ENCODE data around the gene FAM107B. TPM values are rescaled to one million over a fixed set of nuclear protein-coding genes. Genes with fewer than 3 reads are reported as not detected.

FAM107B gene
- total and polyA plus RNA-seq, 10 of the 15 experiments (the other 5 are each of a cell fraction or from before 2014, with no cell fraction given) = 22.9 to 162 (median 86.6) TPM

GRCh38 chr10:14540062-14540461 lies 234.6 kb downstream of the FAM107B start:
- no peaks in the 10 kb centered on the region for H3K27me3 ChIP-seq (replicated peaks in 1 of 2; ENCODE audit: control insufficient read depth in 2 of 2, insufficient read depth in 2 of 2, low read length in 1 of 2)
- H3K4me3 ChIP-seq = no peak overlapping the region
- BruUV-seq (replicated peaks) = no TSS peak
- peaks cover 10% of the 10 kb centered on the region for H3K4me1 ChIP-seq (ENCODE audit: control insufficient read depth, insufficient read depth, low read length)
- ChIA-PET SMC1A (ENCODE audit: uncharacterized antibody, unreplicated experiment) (interaction anchor here (1.3 to 4.4 kb wide), 3 partner anchors 68 to 283 kb away, joined by 3 to 22 read pairs (median 10); no protein-coding TSS in a partner anchor), CTCF (interaction anchor here (1.1 to 2.0 kb wide), 5 partner anchors 13 to 283 kb away, joined by 3 to 8 read pairs (median 5); no protein-coding TSS in a partner anchor), POLR2A (interaction anchor here (1.2 kb wide), 1 partner anchor 413 kb away, joined by 3 read pairs; the partner anchor contains the start of gene DCLRE1C), RAD21 (ENCODE audit: unreplicated experiment) (interaction anchor here (1.1 kb wide), 1 partner anchor 283 kb away, joined by 4 read pairs; no protein-coding TSS in a partner anchor)
- H3K27ac ChIP-seq (ENCODE audit: control insufficient read depth, insufficient read depth) = no peak overlapping the region
- no peak overlapping the region for H3K9ac ChIP-seq (ENCODE audit: control insufficient read depth, insufficient read depth, low read length)
- in situ Hi-C loops (cut with MboI) (no loop called here), intact Hi-C loops (cut with micrococcal nuclease; ENCODE audit: unreplicated experiment) (no loop called here)
- TF ChIP-seq RAD21 (IDR thresholded peaks at IDR 0.05; ENCODE audit: insufficient read depth, low read depth, low read length) (no peak), JUNB (IDR thresholded peaks at IDR 0.05) (no peak), RB1 (IDR thresholded peaks at IDR 0.05; ENCODE audit: borderline replicate concordance) (no peak), NR2F1 (conservative IDR thresholded peaks at IDR 0.05) (no peak), RCOR1 (conservative IDR thresholded peaks at IDR 0.05; ENCODE audit: low read depth, low read length) (no peak), DPF2 (IDR thresholded peaks at IDR 0.05) (no peak), PAX8 (IDR thresholded peaks at IDR 0.05) (no peak)
- H4K20me1 ChIP-seq (ENCODE audit: control insufficient read depth, insufficient read depth) = no peaks in the 10 kb centered on the region; the same call in 1 of the 2 replicates
- WGBS (ENCODE audit: insufficient coverage, insufficient replicate concordance, low lambda C conversion rate, missing lambda C conversion rate) = 81% methylated on average over 3 of the region's 3 CpGs
- H3K9me3 ChIP-seq (replicated peaks; ENCODE audit: control insufficient read depth, insufficient read depth, low read length) = no peaks in the 10 kb centered on the region
- FAIRE-seq (no peak), ATAC-seq (no peak), DNase-seq (ENCODE audit: low read depth, low spot score) (no peak)
- peaks cover 8 to 24% of the 10 kb centered on the region in 2 experiments; a peak in 3 of 4 replicates for H3K36me3 ChIP-seq (ENCODE audit: control insufficient read depth in 2 of 2, insufficient read depth in 2 of 2, low read length in 1 of 2)
- H3K4me2 ChIP-seq (ENCODE audit: control insufficient read depth, insufficient read depth) = no peak overlapping the region
- H2AFZ ChIP-seq (ENCODE audit: control insufficient read depth, low read depth, low read length) = no peak overlapping the region
- peaks cover 5% of the 10 kb centered on the region for H3K79me2 ChIP-seq (ENCODE audit: control insufficient read depth, insufficient read depth, low read length)

- Histone ChIP-seq H3K27ac (ENCODE audit: control insufficient read depth, insufficient read depth) (no peak overlapping the region), H3K4me1 (ENCODE audit: control insufficient read depth, insufficient read depth, low read length) (peaks cover 10% of the 10 kb centered on the region), H3K36me3 (ENCODE audit: control insufficient read depth in 2 of 2, insufficient read depth in 2 of 2, low read length in 1 of 2) (peaks cover 7 to 26% of the 10 kb centered on the region in 2 experiments; a peak in 3 of 4 replicates), H3K27me3 (replicated peaks in 1 of 2; ENCODE audit: control insufficient read depth in 2 of 2, insufficient read depth in 2 of 2, low read length in 1 of 2) (no peaks in the 10 kb centered on the region), H2AFZ (ENCODE audit: control insufficient read depth, low read depth, low read length) (no peak overlapping the region), H4K20me1 (ENCODE audit: control insufficient read depth, insufficient read depth) (no peaks in the 10 kb centered on the region; the same call in 1 of the 2 replicates), H3K9me3 (replicated peaks; ENCODE audit: control insufficient read depth, insufficient read depth, low read length) (no peaks in the 10 kb centered on the region), H3K9ac (ENCODE audit: control insufficient read depth, insufficient read depth, low read length) (no peak overlapping the region), H3K4me3 (no peak overlapping the region), H3K4me2 (ENCODE audit: control insufficient read depth, insufficient read depth) (no peak overlapping the region), H3K79me2 (ENCODE audit: control insufficient read depth, insufficient read depth, low read length) (peaks cover 5% of the 10 kb centered on the region)
- ChIA-PET RAD21 (ENCODE audit: unreplicated experiment) (interaction anchor here (1.1 to 4.8 kb wide), 4 partner anchors 11 to 285 kb away, joined by 4 to 74 read pairs (median 4); no protein-coding TSS in a partner anchor), CTCF (interaction anchor here (1.0 to 5.7 kb wide), 6 partner anchors 12 to 282 kb away, joined by 3 to 134 read pairs (median 4); no protein-coding TSS in a partner anchor), POLR2A (no interaction called here), SMC1A (ENCODE audit: uncharacterized antibody, unreplicated experiment) (interaction anchor here (1.2 to 5.2 kb wide), 4 partner anchors 44 to 299 kb away, joined by 4 to 66 read pairs (median 13); partner anchors contain the start of genes CDNF, HSPA14 and MSANTD7)
- no peak for FAIRE-seq
- in situ Hi-C loops (cut with MboI) = no loop called here
- no peak for TF ChIP-seq CUX1 (IDR thresholded peaks at IDR 0.05; ENCODE audit: insufficient replicate concordance, low read depth, low read length)
- TF ChIP-seq NFXL1 (IDR thresholded peaks at IDR 0.05; ENCODE audit: borderline replicate concordance) = no peak
- no peak for TF ChIP-seq ZNF24 (IDR thresholded peaks at IDR 0.05)
- TF ChIP-seq BRCA1 (IDR thresholded peaks at IDR 0.05; ENCODE audit: low read depth, low read length) = no peak
- intact Hi-C loops (cut with micrococcal nuclease; ENCODE audit: unreplicated experiment) = no loop called here
- no peak for DNase-seq (ENCODE audit: low read depth, low spot score)
- ATAC-seq = no peak
- no TSS peak for BruUV-seq (replicated peaks)
These were observed 235.5 kb downstream of the FAM107B start for GRCh38 chr10:14539176-14539575.

All from GM12878 (cell line).